SU-DHL-6 (cell line): Measurements from ENCODE around the gene B3GNT3.

Source experiments
- CTCF ChIP-seq: fragments of 200-600 bp; sonication (generic); IDR thresholded peaks from one replicate; pipeline ENCODE4 v1.5.1; 2017; ENCODE audit warnings: antibody characterized with exemption, mild to moderate bottlenecking, low read length, moderate library complexity; ENCODE audit not compliant: insufficient read depth, poor library complexity, severe bottlenecking
- EZH2phosphoT487 ChIP-seq: fragments of 200-600 bp; sonication (generic), shearing (Covaris generic); conservative IDR thresholded peaks from 2 replicates; pipeline ENCODE4 v1.6.1; 2018; ENCODE audit warnings: mild to moderate bottlenecking, antibody characterized with exemption, low read length, moderate library complexity, mixed read lengths

- TF ChIP-seq CTCF, result no peak
- TF ChIP-seq EZH2phosphoT487, result no peak
Measured at GRCh38 chr19:17758515-17758914, 36.4 kb upstream of the B3GNT3 start.
